Lower leg skin (tissue), 3 donors: ENCODE results near the gene LCE1E.

ENCODE experiments used
- POLR2A ChIP-seq, 2 donors: fragments of 450-650 bp; IDR thresholded peaks; one replicate each; pipeline ENCODE4 v1.6.1; 2016 to 2017; ENCODE audit warnings: antibody characterized with exemption in 2 of 2, mild to moderate bottlenecking in 1 of 2, moderate library complexity in 1 of 2
- TF ChIP-seq, protein P1 (sequence below), 3 donors: fragments of 450-650 bp; IDR thresholded peaks; one replicate each; pipeline ENCODE4 v1.5.1; 2016; ENCODE audit warnings: antibody characterized with exemption in 3 of 3, mild to moderate bottlenecking in 3 of 3, moderate library complexity in 2 of 3

DNA sequence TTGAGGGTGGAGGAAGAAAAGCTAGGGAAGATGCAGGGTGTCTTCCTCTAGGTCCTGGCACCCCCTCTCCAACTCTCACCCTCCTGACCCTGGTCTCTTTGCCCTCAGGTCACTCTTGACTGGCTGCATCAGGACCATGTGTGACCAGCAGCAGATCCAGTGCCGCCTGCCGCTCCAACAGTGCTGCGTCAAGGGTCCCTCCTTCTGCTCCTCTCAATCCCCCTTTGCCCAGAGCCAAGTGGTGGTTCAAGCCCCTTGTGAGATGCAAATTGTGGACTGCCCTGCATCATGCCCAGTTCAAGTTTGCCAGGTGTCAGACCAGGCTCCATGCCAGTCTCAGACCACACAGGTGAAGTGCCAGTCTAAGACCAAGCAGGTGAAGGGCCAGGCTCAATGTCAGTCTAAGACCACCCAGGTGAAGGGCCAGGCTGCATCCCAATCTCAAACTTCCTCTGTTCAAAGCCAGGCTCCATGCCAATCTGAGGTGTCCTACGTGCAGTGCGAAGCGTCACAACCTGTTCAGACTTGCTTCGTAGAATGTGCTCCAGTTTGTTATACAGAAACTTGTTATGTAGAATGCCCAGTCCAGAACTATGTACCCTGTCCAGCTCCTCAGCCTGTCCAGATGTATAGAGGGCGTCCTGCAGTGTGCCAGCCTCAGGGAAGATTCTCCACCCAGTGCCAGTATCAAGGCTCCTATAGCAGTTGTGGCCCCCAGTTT lies 26.4 kb upstream of the LCE1E start:
- TF ChIP-seq, protein P1, sequence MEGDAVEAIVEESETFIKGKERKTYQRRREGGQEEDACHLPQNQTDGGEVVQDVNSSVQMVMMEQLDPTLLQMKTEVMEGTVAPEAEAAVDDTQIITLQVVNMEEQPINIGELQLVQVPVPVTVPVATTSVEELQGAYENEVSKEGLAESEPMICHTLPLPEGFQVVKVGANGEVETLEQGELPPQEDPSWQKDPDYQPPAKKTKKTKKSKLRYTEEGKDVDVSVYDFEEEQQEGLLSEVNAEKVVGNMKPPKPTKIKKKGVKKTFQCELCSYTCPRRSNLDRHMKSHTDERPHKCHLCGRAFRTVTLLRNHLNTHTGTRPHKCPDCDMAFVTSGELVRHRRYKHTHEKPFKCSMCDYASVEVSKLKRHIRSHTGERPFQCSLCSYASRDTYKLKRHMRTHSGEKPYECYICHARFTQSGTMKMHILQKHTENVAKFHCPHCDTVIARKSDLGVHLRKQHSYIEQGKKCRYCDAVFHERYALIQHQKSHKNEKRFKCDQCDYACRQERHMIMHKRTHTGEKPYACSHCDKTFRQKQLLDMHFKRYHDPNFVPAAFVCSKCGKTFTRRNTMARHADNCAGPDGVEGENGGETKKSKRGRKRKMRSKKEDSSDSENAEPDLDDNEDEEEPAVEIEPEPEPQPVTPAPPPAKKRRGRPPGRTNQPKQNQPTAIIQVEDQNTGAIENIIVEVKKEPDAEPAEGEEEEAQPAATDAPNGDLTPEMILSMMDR (IDR thresholded peaks at IDR 0.05): no peak
- no peak for TF ChIP-seq POLR2A (IDR thresholded peaks at IDR 0.05)
